LNCAP (cell line): ENCODE data around the gene ZNF804A.

Experiments
- CTCF ChIP-seq: fragments of 450-650 bp; IDR thresholded peaks from 2 replicates; pipeline ENCODE4 v1.5.1; 2017; ENCODE audit warnings: mild to moderate bottlenecking

Gene ZNF804A

GRCh38 chr2:184727813-184728212 lies 129.5 kb downstream of the ZNF804A start:
- TF ChIP-seq CTCF, result no peak

GRCh38 chr2:184728411-184728810 lies 130.1 kb downstream of the ZNF804A start:
- TF ChIP-seq CTCF, result no peak

GRCh38 chr2:184729581-184729980 lies 131.3 kb downstream of the ZNF804A start:
- TF ChIP-seq CTCF, result no peak

- no peak for TF ChIP-seq CTCF
These were observed 132.0 kb downstream of the ZNF804A start for GRCh38 chr2:184730288-184730687.

GRCh38 chr2:184734338-184734737 lies 136.0 kb downstream of the ZNF804A start:
- TF ChIP-seq CTCF, result no peak

GRCh38 chr2:184735611-184736010 lies 137.3 kb downstream of the ZNF804A start:
- TF ChIP-seq CTCF, result no peak

- no peak for TF ChIP-seq CTCF
These were observed 144.8 kb downstream of the ZNF804A start for GRCh38 chr2:184743096-184743495.

- no peak for TF ChIP-seq CTCF
These were observed 157.8 kb downstream of the ZNF804A start for GRCh38 chr2:184756161-184756560.
